Panc1 (cell line): ENCODE results near the gene PCDH1.

Source experiments
- CTCF ChIP-seq: fragments of 450-650 bp; IDR thresholded peaks from 2 replicates; pipeline ENCODE4 v1.5.1; 2017; ENCODE audit warnings: mild to moderate bottlenecking
- POLR2AphosphoS5 ChIP-seq: IDR thresholded peaks from 2 replicates; pipeline ENCODE4 v1.6.1; 2012; ENCODE audit warnings: mild to moderate bottlenecking, low read depth, low read length, moderate library complexity
- TCF7L2 ChIP-seq: IDR thresholded peaks from 2 replicates; pipeline ENCODE4 v1.6.1; 2011; ENCODE audit warnings: mild to moderate bottlenecking, low read depth, low read length, inconsistent platforms
- TF ChIP-seq, protein P1 (sequence below), 2 experiments: IDR thresholded peaks; 2 replicates each; pipeline ENCODE4 v1.6.1; 2011 to 2012; ENCODE audit warnings: low read depth in 2 of 2, control low read depth in 1 of 2, low read length in 1 of 2, mild to moderate bottlenecking in 1 of 2, moderate library complexity in 1 of 2; ENCODE audit not compliant: insufficient read depth in 1 of 2

- TF ChIP-seq CTCF (no peak), POLR2AphosphoS5 (no peak), TCF7L2 (no peak)
- TF ChIP-seq, protein P1, sequence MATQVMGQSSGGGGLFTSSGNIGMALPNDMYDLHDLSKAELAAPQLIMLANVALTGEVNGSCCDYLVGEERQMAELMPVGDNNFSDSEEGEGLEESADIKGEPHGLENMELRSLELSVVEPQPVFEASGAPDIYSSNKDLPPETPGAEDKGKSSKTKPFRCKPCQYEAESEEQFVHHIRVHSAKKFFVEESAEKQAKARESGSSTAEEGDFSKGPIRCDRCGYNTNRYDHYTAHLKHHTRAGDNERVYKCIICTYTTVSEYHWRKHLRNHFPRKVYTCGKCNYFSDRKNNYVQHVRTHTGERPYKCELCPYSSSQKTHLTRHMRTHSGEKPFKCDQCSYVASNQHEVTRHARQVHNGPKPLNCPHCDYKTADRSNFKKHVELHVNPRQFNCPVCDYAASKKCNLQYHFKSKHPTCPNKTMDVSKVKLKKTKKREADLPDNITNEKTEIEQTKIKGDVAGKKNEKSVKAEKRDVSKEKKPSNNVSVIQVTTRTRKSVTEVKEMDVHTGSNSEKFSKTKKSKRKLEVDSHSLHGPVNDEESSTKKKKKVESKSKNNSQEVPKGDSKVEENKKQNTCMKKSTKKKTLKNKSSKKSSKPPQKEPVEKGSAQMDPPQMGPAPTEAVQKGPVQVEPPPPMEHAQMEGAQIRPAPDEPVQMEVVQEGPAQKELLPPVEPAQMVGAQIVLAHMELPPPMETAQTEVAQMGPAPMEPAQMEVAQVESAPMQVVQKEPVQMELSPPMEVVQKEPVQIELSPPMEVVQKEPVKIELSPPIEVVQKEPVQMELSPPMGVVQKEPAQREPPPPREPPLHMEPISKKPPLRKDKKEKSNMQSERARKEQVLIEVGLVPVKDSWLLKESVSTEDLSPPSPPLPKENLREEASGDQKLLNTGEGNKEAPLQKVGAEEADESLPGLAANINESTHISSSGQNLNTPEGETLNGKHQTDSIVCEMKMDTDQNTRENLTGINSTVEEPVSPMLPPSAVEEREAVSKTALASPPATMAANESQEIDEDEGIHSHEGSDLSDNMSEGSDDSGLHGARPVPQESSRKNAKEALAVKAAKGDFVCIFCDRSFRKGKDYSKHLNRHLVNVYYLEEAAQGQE (IDR thresholded peaks at IDR 0.05; ENCODE audit: insufficient read depth in 1 of 2, low read depth in 2 of 2, low read length in 1 of 2), result no peak
These were observed 5.5 kb downstream of the PCDH1 start for GRCh38 chr5:141872496-141873356.
